ENCODE results near the gene ZNF850. TPM values are rescaled to one million over a fixed set of nuclear protein-coding genes. Genes with fewer than 3 reads are reported as not detected.

ZNF850 gene
- total and polyA plus RNA-seq, 4 donors = 0.15 to 5.0 (median 1.7) TPM

DNA sequence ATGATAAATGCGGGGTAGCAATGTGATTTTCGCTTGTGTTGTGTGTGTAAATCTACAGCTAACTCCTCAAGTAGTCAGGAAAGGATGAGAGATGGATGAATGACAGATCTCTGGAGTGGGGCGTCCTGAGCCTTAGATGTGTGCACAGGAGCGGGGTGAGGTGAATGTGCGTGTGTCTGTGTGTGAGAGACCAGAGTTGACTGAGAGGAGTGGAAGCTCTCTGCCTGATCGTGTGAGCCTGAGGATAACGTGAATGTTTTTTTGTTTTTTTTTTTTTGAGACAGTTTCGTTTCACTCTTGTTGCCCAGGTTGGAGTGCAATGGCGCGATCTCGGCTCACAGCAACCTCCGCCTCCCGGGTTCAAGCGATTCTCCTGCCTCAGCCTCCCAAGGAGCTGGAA lies 106.8 kb downstream of the ZNF850 start:
- no peak overlapping the region for H3K27ac ChIP-seq (ENCODE audit: low read depth in 1 of 2, low read length in 2 of 2)
- no peak for TF ChIP-seq JUND (IDR thresholded peaks at IDR 0.05)
- no peak for DNase-seq (ENCODE audit: low spot score)
- peaks cover 5 to 35% (median 11%) of the 10 kb centered on the region in 4 donors for H3K9me3 ChIP-seq (ENCODE audit: control insufficient read depth in 4 of 4, low read length in 3 of 4)
- WGBS = 61% methylated on average over 14 of the region's 14 CpGs
- no peaks in the 10 kb centered on the region for H3K27me3 ChIP-seq (ENCODE audit: control insufficient read depth in 4 of 4, insufficient read depth in 4 of 4, low read length in 3 of 4)
- H3K4me3 ChIP-seq (ENCODE audit: low read depth in 1 of 3, low read length in 3 of 3) = peak overlapping the region; percentile 86 to 100 (median 89)
- H3K9ac ChIP-seq (ENCODE audit: low read depth in 1 of 2, low read length in 2 of 2) = no peak overlapping the region
- H3K36me3 ChIP-seq (ENCODE audit: control insufficient read depth in 4 of 4, insufficient read depth in 3 of 4, low read depth in 1 of 4, low read length in 3 of 4) = peaks cover 3 to 28% (median 18%) of the 10 kb centered on the region in 4 donors
- H3K4me1 ChIP-seq (ENCODE audit: control insufficient read depth in 4 of 4, insufficient read depth in 4 of 4, low read length in 3 of 4) = peaks cover 1 to 16% (median 5%) of the 10 kb centered on the region in 4 donors

Other genes with a start within 250 kb of the ZNF850 start
- gene ZNF260, start 244.5 kb downstream of the ZNF850 start, total RNA-seq = 10 to 100 TPM in 1 of 2 donors, 1 to 10 TPM in 1; 8.0 to 10.4 TPM
- 1 to 10 TPM; 1.7 to 3.2 TPM for gene ZNF260, start 244.5 kb downstream of the ZNF850 start, polyA plus RNA-seq
- gene ZNF529, start 199.5 kb downstream of the ZNF850 start, total RNA-seq = 1 to 10 TPM; 4.0 to 9.5 TPM
- gene ZNF529, start 199.5 kb downstream of the ZNF850 start, polyA plus RNA-seq = 1 to 10 TPM; 1.4 to 2.0 TPM
- gene ZNF382, start 167.5 kb downstream of the ZNF850 start, total RNA-seq = 1 to 10 TPM; 2.5 to 3.8 TPM
- under 1 TPM; 0.20 to 0.26 TPM for gene ZNF382, start 167.5 kb downstream of the ZNF850 start, polyA plus RNA-seq
- 1 to 10 TPM; 3.7 to 3.8 TPM for gene ZNF461, start 106.0 kb downstream of the ZNF850 start, total RNA-seq
- gene ZNF461, start 106.0 kb downstream of the ZNF850 start, polyA plus RNA-seq = 1 to 10 TPM in 1 of 2 donors, under 1 TPM in 1; 0.90 to 1.6 TPM
- 1 to 10 TPM; 3.5 to 4.3 TPM for gene ZNF567, start 85.2 kb downstream of the ZNF850 start, total RNA-seq
- gene ZNF567, start 85.2 kb downstream of the ZNF850 start, polyA plus RNA-seq = 1 to 10 TPM; 1.7 TPM
- 1 to 10 TPM; 5.3 to 5.5 TPM for gene ZNF790, start 65.6 kb upstream of the ZNF850 start, total RNA-seq
- 1 to 10 TPM; 2.8 to 3.1 TPM for gene ZNF790, start 65.6 kb upstream of the ZNF850 start, polyA plus RNA-seq
- 1 to 10 TPM; 2.3 to 4.7 TPM for gene ZNF345, start 78.1 kb upstream of the ZNF850 start, total RNA-seq
- 1 to 10 TPM in 1 of 2 donors, under 1 TPM in 1; 0.67 to 1.9 TPM for gene ZNF345, start 78.1 kb upstream of the ZNF850 start, polyA plus RNA-seq
- gene ZNF829, start 143.5 kb upstream of the ZNF850 start, total RNA-seq = 1 to 10 TPM; 1.1 to 1.3 TPM
- gene ZNF829, start 143.5 kb upstream of the ZNF850 start, polyA plus RNA-seq = under 1 TPM; 0.32 to 0.40 TPM
- gene ZNF568, start 143.5 kb upstream of the ZNF850 start, total RNA-seq = 1 to 10 TPM; 3.4 to 5.5 TPM
- 1 to 10 TPM; 1.4 to 2.2 TPM for gene ZNF568, start 143.5 kb upstream of the ZNF850 start, polyA plus RNA-seq

All from liver (tissue), 9 donors.